ENCODE results near the gene FSD1.

FSD1 gene

DNA sequence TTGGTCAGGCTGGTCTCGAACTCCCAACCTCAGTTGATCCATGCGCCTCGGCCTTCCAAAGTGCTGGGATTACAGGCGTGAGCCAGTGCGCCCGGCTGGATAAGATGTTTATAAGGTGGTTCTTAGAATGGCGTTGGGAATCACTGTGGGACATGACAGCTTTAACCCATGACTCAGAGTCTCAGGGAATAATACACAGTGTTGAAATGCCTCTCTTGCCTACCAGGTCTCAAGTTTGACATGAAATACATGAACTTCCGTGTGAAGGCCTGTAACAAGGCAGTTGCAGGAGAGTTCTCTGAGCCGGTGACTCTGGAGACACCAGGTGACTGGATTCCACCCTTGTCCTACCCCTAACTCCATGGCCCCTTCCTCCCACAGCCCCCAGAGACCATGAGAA, 12.6 kb downstream of the FSD1 start:
- no peak overlapping the region for H3K9ac ChIP-seq
- peaks cover 0 to 60% (median 40%) of the 10 kb centered on the region in 11 experiments; a peak in 16 of 22 replicates for H3K36me3 ChIP-seq
- H3K27ac ChIP-seq: no peak overlapping the region
- no peak overlapping the region for H3K4me3 ChIP-seq
- peaks cover 0 to 35% (median 8%) of the 10 kb centered on the region in 10 experiments; a peak in 11 of 20 replicates for H3K4me1 ChIP-seq
- no peaks in the 10 kb centered on the region for H4K20me1 ChIP-seq
- H3K9me3 ChIP-seq (replicated peaks in 1 of 11): peaks cover 30 to 45% (median 36%) of the 10 kb centered on the region in 11 experiments
- TF ChIP-seq Cebpa-rat (IDR thresholded peaks at IDR 0.05): no peak
- H3K27me3 ChIP-seq: no peaks in the 10 kb centered on the region
- no peak overlapping the region for H3K4me2 ChIP-seq

GRCh38 chr19:4318460-4318859, 14.1 kb downstream of the FSD1 start:
- H3K27ac ChIP-seq: no peak overlapping the region
- no peak for TF ChIP-seq Cebpa-rat (IDR thresholded peaks at IDR 0.05)
- peaks cover 0 to 56% (median 34%) of the 10 kb centered on the region in 11 experiments; a peak in 16 of 22 replicates for H3K36me3 ChIP-seq
- H3K27me3 ChIP-seq: no peaks in the 10 kb centered on the region
- peaks cover 30 to 49% (median 37%) of the 10 kb centered on the region in 11 experiments for H3K9me3 ChIP-seq (replicated peaks in 1 of 11)
- no peak overlapping the region for H3K9ac ChIP-seq
- peaks cover 0 to 31% (median 8%) of the 10 kb centered on the region in 10 experiments; a peak in 11 of 20 replicates for H3K4me1 ChIP-seq
- H3K4me2 ChIP-seq: peak overlapping the region in 4 of 11 experiments; percentile 22 to 65 (median 42); a peak in 6 of 22 replicates
- no peaks in the 10 kb centered on the region; a peak in 1 of 22 replicates for H4K20me1 ChIP-seq
- no peak overlapping the region for H3K4me3 ChIP-seq

DNA sequence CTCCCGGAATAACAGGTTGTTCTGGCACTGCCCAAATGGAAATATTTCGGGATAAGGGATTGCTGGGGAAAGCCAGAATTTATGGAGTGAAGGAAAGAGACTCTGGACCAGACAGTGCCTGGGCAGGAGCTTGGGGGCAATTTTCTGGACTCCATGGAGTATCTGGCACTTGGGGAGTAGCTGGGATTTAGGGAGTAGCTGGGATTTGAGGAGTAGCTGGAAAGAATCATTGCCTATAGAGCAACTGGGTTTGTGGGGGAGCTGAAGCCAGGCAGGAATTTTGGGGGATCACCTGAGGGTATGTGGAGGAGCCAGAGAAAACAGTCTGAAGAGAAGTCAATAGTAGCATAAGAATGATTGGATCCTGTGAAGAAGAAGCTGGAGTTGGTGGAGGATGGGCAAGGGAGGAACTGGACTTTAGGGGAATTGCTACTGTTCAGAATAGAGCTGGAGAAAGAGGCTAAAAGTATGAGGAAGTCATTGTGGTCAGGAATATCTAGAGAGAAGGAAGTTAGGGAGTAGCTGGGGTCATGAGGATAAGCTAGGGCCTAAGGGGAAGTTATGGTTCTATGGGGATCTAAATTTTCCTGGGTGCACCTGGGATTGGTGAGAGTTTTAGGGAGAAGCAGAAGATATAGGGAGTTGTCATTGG, 14.8 kb downstream of the FSD1 start:
- H4K20me1 ChIP-seq: peaks cover 0 to 6% (median 0%) of the 10 kb centered on the region in 11 experiments; a peak in 1 of 22 replicates

DNA sequence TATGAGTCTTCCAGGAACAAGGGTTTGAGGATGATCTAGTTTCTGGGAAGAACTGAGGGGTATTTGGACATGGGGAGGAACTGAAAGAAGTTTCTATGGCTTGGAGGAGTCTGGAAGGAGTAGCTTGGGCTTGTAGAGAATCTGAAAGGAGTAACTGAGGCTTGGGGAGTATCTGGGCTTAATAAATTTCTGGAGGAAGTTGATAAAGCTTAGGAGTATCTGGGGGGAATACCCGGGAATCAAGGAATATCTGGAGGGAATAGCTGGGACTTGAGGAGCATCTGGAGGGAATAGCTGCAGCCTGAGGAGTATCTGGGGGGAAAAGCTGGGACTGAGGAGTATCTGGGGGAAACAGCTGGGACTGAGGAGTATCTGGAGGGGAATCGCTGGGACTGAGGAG, 16.0 kb downstream of the FSD1 start:
- TF ChIP-seq Cebpa-rat (IDR thresholded peaks at IDR 0.05): no peak
- H3K4me2 ChIP-seq: no peak overlapping the region
- peaks cover 30 to 49% (median 37%) of the 10 kb centered on the region in 11 experiments for H3K9me3 ChIP-seq (replicated peaks in 1 of 11)
- H4K20me1 ChIP-seq: peaks cover 0 to 6% (median 0%) of the 10 kb centered on the region in 11 experiments; a peak in 1 of 22 replicates
- no peak overlapping the region for H3K27ac ChIP-seq
- H3K36me3 ChIP-seq: peaks cover 0 to 51% (median 34%) of the 10 kb centered on the region in 11 experiments; a peak in 16 of 22 replicates
- no peaks in the 10 kb centered on the region for H3K27me3 ChIP-seq
- H3K9ac ChIP-seq: no peak overlapping the region
- no peak overlapping the region for H3K4me3 ChIP-seq
- peaks cover 0 to 16% (median 5%) of the 10 kb centered on the region in 10 experiments; a peak in 10 of 20 replicates for H3K4me1 ChIP-seq

More for the DNA sequence above, 14.8 kb downstream of the FSD1 start:
- no peak overlapping the region; a peak in 1 of 22 replicates for H3K27ac ChIP-seq
- no peak overlapping the region for H3K4me3 ChIP-seq
- peaks cover 30 to 49% (median 37%) of the 10 kb centered on the region in 11 experiments for H3K9me3 ChIP-seq (replicated peaks in 1 of 11)
- peak overlapping the region in 6 of 11 experiments; percentile 4 to 65 (median 42); a peak in 10 of 22 replicates for H3K4me2 ChIP-seq
- H3K9ac ChIP-seq: no peak overlapping the region
- H3K27me3 ChIP-seq: no peaks in the 10 kb centered on the region
- H3K36me3 ChIP-seq: peaks cover 0 to 53% (median 34%) of the 10 kb centered on the region in 11 experiments; a peak in 16 of 22 replicates
- peaks cover 0 to 23% (median 5%) of the 10 kb centered on the region in 10 experiments; a peak in 11 of 20 replicates for H3K4me1 ChIP-seq
- no peak for TF ChIP-seq Cebpa-rat (IDR thresholded peaks at IDR 0.05)

GRCh38 chr19:4322942-4323665, 18.7 kb downstream of the FSD1 start:
- Histone ChIP-seq H3K36me3 (peaks cover 0 to 24% (median 9%) of the 10 kb centered on the region in 11 experiments; a peak in 14 of 22 replicates), H3K4me3 (no peak overlapping the region), H4K20me1 (peaks cover 0 to 6% (median 0%) of the 10 kb centered on the region in 11 experiments; a peak in 1 of 22 replicates), H3K4me1 (peaks cover 4 to 22% (median 12%) of the 10 kb centered on the region in 10 experiments; a peak in 18 of 20 replicates), H3K9me3 (replicated peaks in 1 of 11) (peaks cover 29 to 56% (median 39%) of the 10 kb centered on the region in 11 experiments), H3K27ac (no peak overlapping the region), H3K4me2 (no peak overlapping the region), H3K9ac (no peak overlapping the region), H3K27me3 (peaks cover 4 to 12% (median 6%) of the 10 kb centered on the region in 11 experiments; a peak in 15 of 22 replicates)
- TF ChIP-seq Cebpa-rat (IDR thresholded peaks at IDR 0.05): no peak

DNA sequence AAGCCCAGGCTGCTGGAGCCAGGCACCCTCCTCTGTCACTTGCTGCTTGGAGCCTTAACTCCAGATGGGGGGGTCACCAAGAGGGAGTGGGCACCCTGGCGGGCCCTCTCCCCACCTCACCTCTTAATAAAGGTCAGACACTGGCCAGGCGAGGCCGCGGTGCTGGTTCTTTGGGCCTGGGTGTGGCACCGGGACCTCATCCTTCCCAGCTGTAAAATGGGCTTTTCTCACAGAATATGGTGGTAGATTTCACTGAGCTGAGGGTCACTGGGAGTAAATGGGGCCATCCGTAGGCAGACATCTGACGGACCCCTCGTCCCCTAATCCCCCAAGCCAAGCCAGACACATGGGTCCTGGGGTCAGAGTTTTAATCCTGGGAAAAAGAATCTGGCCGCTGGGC, 19.3 kb downstream of the FSD1 start:
- peaks cover 0 to 6% (median 0%) of the 10 kb centered on the region in 11 experiments; a peak in 1 of 22 replicates for H4K20me1 ChIP-seq
- H3K36me3 ChIP-seq: peaks cover 0 to 18% (median 4%) of the 10 kb centered on the region in 11 experiments; a peak in 14 of 22 replicates
- no peak for TF ChIP-seq Cebpa-rat (IDR thresholded peaks at IDR 0.05)
- no peak overlapping the region for H3K27ac ChIP-seq
- H3K9ac ChIP-seq: no peak overlapping the region
- H3K4me2 ChIP-seq: no peak overlapping the region
- H3K27me3 ChIP-seq: peaks cover 4 to 12% (median 6%) of the 10 kb centered on the region in 11 experiments; a peak in 15 of 22 replicates
- H3K9me3 ChIP-seq (replicated peaks in 1 of 11): peaks cover 23 to 50% (median 34%) of the 10 kb centered on the region in 11 experiments
- peaks cover 4 to 21% (median 10%) of the 10 kb centered on the region in 10 experiments; a peak in 19 of 20 replicates for H3K4me1 ChIP-seq
- H3K4me3 ChIP-seq: no peak overlapping the region

GRCh38 chr19:4324228-4324627, 19.8 kb downstream of the FSD1 start:
- H3K9me3 ChIP-seq (replicated peaks in 1 of 11): peaks cover 18 to 45% (median 29%) of the 10 kb centered on the region in 11 experiments
- no peak overlapping the region for H3K27ac ChIP-seq
- peaks cover 4 to 12% (median 6%) of the 10 kb centered on the region in 11 experiments; a peak in 15 of 22 replicates for H3K27me3 ChIP-seq
- H4K20me1 ChIP-seq: peaks cover 0 to 6% (median 0%) of the 10 kb centered on the region in 11 experiments; a peak in 1 of 22 replicates
- H3K4me2 ChIP-seq: no peak overlapping the region
- peaks cover 0 to 14% (median under 1%) of the 10 kb centered on the region in 11 experiments; a peak in 7 of 22 replicates for H3K36me3 ChIP-seq
- H3K4me3 ChIP-seq: no peak overlapping the region
- no peak overlapping the region for H3K9ac ChIP-seq
- peaks cover 7 to 21% (median 15%) of the 10 kb centered on the region in 10 experiments for H3K4me1 ChIP-seq
- TF ChIP-seq Cebpa-rat (IDR thresholded peaks at IDR 0.05): no peak

DNA sequence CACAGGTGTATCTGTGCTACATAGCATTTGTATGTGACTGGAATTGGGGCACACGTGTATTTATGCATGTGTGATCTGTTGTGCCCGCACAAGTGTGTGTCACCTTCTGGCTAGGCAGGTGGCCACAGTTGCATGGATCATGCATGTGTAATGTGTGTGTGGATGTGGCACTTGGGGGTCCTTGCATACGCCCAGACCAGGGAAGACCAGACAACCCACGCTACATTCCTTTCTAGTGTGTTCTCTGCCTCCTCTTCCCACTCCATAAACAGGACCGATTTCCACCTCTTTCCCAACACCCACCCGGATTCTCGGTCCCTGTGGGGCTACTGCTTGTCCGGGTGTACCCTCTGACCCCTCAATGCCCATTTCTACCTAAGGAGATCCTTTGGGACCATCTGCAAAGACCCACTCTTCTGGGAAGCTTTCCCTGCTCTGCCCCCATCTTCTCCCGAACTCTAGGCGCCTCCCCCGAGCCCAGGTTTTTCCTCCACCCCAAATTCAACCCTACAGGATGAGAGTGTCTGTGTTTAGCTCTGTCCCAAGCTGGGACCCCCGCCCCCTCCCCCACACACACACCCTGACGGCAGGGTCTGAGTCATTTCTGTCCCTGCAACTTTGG, 21.9 kb downstream of the FSD1 start:
- peaks cover 4 to 12% (median 6%) of the 10 kb centered on the region in 11 experiments; a peak in 15 of 22 replicates for H3K27me3 ChIP-seq
- no peak overlapping the region for H3K9ac ChIP-seq
- H3K27ac ChIP-seq: no peak overlapping the region
- H3K9me3 ChIP-seq (replicated peaks in 1 of 11): peaks cover 0 to 24% (median 8%) of the 10 kb centered on the region in 11 experiments; a peak in 18 of 22 replicates
- TF ChIP-seq Cebpa-rat (IDR thresholded peaks at IDR 0.05): no peak
- H3K4me2 ChIP-seq: peak overlapping the region in 5 of 11 experiments; percentile 29 to 72 (median 47); a peak in 9 of 22 replicates
- no peak overlapping the region for H3K4me3 ChIP-seq
- peaks cover 0 to 6% (median 0%) of the 10 kb centered on the region in 11 experiments; a peak in 1 of 22 replicates for H4K20me1 ChIP-seq
- H3K36me3 ChIP-seq: peaks cover 0 to 12% (median 0%) of the 10 kb centered on the region in 11 experiments; a peak in 1 of 22 replicates
- H3K4me1 ChIP-seq: peaks cover 9 to 25% (median 16%) of the 10 kb centered on the region in 10 experiments; a peak in 18 of 20 replicates

Measured in BLaER1 treated with 17β-estradiol and CSF1 and Interleukin-3, amounts not matched to agents 10 nM and 100 nM (cell line).